ENCODE results near the gene GSKIP.
"Not testable (repeated sequence)": the region's sequence is repeated elsewhere in the genome, so short reads cannot be mapped to it uniquely, and the experiment has no call there.

Gene GSKIP, protein sequence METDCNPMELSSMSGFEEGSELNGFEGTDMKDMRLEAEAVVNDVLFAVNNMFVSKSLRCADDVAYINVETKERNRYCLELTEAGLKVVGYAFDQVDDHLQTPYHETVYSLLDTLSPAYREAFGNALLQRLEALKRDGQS

DNA sequence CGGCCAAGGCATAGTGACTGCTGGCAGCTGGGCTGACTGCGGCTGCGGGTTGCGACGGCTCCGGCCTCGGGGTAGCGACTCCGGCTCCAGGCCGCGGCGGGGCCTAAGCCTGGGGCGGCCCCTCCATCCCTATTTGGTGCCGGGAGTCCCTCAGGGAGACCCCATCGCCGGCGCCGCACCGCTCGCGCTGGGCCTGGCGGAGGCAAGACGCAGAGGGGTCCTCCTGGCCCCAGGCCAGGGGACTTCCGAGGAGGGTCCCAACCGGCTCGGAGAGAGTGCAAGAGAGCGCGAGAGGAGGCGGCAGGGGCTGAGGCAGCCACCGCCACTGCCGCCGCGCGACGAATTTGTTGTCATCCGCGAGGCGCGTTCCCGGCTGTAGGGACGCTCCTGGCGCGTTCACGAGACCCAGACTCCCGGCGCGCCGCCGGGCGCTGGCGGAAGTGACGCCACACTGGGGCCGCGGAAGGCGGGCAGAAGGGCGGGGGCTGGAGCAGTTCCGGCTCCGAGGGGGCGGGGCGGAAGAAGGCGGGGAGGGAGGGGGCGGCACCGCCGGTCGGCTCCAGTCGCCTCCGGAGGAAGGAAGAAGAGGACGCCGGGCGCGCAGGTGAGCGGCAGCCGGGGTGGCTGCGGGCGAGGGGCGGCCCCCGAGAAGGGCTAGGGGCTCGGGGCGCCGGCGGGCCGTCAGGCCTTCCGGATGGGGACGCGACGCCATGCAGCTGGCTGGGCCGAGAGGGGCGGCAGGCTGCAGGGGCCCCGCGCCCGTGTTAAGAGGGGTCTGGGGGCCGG is at the start of gene GSKIP, which contains the start of gene ATG2B:
GSKIP (plus strand) TSS at position 562 of the 786 bp plus-strand sequence. CDS start 18,722 bp downstream, outside the sequence.
ATG2B (minus strand) TSS at position 377 of the 786 bp plus-strand sequence; CDS start at position 12, 365 bp downstream.
- peak; percentile 92 for DNase-seq (ENCODE audit: low spot score)

DNA sequence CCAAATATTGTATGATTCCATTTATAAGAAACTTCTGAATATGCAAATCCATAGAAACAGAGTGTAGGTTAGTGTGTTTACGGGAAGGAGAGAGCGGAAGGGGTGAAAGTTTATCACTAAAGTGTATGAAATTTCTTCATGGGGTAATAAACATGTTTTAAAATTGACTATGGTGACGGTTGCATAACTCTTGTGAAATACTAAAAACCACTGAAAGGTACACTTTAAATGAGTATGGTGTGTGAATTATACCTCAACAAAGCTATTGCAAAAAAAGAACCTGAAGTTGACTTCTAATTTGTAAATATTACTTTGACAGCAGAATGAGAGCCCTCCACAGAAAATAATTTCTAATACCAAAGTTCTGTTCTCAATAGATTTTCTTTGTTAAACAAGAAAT is 47.2 kb upstream of the GSKIP start:
- no peak for DNase-seq (ENCODE audit: low spot score)

DNA sequence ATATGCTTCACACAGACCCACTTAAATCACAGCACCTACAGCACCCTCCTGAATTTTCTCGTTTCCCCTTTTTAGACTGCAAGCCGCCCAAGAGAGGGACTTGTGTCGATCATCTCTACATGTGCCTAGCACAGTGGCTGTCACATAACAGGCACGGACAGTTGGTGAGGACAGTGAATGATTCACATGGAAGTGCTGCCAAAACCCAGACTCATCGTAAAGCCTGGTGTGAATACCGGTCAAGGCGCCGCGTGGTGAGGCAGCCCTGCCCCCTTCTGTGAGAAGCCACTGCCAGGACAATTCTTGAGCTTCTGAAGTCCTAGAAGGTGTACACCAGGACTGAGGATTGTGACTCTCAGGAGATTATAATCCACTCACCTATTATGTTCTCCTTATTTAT is 44.5 kb upstream of the GSKIP start:
- DNase-seq (ENCODE audit: low spot score), result no peak

DNA sequence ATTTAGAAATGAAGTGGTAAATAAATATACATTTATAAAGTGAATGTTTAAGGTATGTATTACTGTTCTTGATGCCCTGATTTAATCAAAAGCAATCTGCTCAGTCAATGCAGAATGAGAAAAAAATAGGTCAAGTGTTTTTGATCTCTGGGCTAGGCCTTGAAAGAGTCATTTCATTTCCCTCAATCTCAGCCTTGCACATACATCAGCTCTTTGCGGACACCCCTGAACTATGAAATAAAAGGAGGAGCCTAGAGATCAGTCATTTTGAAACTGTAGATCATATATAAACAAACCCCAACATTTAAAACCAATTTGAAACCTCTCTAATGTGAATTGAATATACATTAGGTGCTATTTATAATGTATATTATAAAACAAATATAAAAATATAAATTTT is 42.7 kb upstream of the GSKIP start:
- no peak for DNase-seq (ENCODE audit: low spot score)

DNA sequence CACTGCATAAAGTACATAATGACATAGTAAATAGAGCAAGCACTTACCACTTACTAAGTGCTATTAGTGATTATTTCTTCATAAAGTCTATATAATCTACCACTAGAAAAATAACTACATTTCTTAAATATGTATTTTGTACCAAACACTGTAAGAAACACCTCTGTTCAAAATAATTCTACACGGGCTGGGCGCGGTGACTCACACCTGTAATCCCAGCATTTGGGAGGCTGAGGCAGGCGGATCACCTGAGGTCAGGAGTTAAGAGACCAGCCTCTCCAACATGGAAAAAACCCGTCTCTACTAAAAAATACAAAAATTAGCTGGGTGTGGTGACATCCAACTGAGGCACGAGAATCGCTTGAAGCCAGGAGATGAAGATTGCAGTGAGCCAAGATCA is 39.1 kb upstream of the GSKIP start:
- DNase-seq (ENCODE audit: low spot score), result no peak

DNA sequence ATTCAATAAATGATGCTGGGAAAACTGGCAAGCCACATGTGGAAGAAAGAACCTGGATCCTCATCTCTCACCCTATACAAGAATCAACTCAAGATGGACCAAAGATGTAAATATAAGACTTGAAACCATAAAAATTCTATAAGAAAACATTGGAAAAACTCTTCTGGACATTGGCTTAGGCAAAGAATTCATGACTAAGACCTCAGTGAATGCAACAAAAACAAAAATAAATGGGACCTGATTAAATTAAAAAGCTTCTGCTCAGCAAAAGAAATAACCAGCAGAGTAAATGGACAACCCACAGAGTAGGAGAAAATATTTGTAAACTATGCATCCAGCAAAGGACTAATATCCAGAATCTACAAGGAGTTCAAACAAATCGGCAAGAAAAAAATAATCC is 24.8 kb upstream of the GSKIP start:
- no peak for DNase-seq (ENCODE audit: low spot score)

DNA sequence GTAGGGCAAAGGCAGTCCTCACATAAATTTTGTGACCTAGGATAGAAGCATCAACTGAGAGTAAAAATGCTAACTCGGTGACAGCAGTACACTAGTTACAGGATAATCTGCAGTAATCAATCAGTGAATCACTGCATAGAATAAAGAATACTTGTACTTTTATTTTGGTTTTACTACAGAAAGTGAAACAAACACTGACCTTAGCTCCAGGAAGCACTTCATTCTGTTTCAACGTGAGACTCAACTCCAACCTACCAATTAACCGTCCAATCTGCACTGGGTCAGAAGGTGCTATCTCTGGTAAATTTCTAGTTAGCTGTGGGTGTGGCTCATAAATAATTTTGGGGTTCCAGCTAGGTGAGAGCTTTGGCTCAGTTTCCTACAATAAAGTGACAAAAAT is 22.0 kb upstream of the GSKIP start:
- DNase-seq (ENCODE audit: low spot score), result no peak

DNA sequence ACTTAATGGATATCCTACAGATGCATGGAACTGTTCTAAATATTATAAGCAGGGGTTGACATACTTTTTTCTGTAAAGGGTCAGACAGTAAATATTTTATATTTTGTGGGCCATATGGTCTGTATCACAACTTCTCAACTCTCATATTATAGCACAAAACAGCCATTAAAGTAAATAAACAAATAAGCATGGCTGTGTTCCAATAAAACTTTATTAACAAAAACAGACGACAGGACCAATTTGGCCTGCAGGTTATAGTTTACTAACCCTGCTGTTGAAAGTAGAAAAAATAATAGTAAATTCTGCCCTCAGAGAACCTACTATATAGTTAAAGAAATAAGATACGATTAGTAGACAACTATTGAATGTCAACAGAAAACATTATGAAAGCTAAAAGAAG is 17.7 kb upstream of the GSKIP start:
- DNase-seq (ENCODE audit: low spot score), result no peak

DNA sequence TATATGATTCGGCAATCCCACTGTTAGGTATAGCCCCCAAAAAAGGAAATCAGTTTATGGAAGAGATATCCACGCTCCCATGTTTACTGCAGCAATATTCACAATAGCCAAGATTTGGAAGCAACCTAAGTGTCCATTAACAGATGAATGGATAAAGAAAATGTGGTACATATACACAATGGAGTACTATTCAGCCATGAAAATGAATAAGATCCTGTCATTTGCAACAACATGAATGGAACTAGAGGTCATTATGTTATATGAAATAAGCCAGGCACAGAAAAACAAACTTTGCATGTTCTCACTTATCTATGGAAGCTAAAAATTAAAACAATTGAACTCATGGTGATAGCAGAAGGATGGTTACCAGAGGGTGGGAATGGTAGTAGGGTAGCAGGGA is 15.4 kb upstream of the GSKIP start:
- DNase-seq (ENCODE audit: low spot score), result not testable (repeated sequence)

DNA sequence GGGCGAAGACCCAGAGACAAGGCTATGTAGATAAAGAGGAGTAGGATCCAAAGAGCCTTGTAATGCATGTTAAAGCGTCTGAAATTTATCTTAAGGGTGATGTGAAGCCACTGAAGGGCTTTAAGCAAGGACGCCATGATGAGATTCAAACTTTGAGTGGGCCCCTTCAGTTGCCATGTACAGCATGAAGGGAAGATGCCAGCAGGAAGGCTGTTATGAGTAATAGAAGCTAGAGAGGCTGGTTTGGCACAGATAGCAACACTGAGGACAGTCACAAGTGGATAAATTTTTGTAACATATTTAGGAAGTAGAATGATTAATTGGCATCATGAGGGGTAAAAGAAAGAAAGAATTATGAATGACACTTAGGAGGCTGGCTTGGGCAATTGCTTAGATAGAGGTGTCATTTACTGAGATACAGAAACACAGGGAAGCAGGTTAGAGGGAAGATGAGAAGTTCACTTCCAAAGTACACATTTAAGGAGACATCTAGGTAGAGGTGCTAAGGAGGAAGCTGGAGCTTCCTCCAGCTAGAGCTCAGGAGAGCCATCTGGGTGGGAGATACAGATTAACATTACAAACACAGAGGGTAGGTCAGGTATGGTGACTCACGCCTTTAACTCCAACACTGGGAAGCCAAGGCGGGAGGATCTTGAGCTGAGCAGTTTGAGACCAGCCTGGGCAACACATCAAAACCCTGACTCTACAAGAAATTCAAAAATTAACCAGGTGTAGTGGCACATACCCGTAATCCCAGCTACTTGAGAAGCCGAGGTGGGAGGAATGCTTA is 13.8 kb upstream of the GSKIP start:
- DNase-seq (ENCODE audit: low spot score), result no peak

DNA sequence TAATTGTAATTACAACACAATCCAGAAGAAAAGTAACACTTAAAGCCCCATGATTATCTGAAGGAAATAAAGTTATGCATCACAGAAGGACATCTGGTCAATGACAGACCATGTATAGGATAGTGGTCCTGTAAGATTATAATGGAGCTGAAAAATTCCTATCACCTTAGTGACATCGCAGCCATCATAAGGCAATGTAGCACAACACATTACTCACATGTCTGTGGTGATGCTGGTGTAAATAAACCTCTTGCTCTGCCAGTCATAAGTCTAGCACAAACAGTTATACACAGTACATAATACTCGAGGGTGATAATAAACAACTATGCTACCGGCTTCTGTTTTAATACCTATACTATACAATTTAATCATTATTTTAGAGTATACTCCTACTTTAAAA is 11.3 kb upstream of the GSKIP start:
- no peak for DNase-seq (ENCODE audit: low spot score)

DNA sequence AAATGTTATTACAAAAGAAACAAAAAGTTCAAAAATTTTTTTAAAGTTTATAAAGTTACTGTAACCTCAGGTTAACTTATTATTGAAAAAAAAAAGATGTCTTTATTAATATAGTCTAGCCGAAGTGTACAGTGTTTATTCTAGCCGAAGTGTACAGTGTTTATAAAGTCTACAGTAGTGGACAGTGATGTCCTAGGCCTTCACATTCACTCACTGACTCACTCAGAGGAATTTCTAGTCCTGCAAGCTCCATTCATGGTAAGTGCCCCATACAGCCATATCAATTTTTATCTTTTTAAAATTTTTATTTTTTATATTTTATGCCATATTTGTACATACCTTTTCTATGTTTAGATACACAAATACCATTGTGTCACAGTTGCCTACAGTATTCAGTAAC is 10.6 kb upstream of the GSKIP start:
- DNase-seq (ENCODE audit: low spot score), result no peak

DNA sequence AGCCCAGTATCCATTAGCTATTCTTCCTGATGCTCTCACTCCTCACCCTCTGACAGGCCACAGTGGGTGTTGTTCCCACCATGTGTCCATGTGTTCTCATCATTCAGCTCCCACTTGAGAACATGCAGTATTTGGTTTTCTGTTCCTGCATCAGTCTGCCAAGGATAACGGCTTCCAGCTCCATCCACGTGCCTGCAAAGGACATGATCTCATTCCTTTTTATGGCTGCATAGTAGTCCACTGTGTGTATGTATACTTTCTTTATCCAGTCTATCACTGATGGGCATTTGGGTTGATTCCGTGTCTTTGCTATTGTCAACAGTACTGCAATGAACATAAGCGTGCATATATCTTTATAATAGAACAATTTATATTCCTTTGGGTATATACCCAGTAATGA is 9.1 kb upstream of the GSKIP start:
- no peak for DNase-seq (ENCODE audit: low spot score)

DNA sequence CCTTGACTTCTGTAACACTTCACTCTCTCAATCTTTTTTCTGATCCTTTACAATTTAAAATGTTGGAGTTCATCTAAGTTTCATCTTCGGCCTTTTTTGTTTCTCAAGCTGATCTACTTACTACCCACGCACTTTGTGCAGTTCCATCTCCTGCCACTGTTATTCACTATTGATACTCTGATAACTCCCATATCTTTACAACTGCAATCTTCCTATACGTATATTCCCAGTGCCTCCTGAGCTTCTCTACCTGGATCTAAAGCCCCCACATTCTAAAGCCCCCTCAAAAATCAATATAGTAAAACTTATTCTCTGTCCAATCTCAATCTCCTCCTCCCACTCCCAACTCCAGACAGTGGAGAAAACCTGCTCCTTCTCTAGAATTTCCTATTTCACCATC is 6.1 kb upstream of the GSKIP start:
- no peak for DNase-seq (ENCODE audit: low spot score)

DNA sequence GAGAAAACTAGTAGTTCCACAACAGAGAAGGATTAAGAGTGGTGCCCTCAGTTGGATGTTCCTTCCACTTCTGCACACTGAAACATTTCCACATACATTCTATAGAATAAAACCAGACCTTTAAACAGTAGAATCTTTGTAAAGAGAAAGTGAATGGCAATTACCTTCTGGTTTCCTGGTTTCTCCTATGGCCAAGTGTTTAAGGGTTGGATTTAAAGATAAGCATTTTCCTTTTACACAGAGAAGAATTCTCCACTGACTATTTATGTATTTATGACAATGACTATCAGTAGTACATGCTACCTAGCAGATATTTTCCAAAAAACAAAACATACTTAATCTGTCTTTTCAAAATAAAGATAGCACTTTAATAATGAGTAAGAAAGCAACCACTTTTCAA is 3.4 kb upstream of the GSKIP start:
- DNase-seq (ENCODE audit: low spot score), result no peak

DNA sequence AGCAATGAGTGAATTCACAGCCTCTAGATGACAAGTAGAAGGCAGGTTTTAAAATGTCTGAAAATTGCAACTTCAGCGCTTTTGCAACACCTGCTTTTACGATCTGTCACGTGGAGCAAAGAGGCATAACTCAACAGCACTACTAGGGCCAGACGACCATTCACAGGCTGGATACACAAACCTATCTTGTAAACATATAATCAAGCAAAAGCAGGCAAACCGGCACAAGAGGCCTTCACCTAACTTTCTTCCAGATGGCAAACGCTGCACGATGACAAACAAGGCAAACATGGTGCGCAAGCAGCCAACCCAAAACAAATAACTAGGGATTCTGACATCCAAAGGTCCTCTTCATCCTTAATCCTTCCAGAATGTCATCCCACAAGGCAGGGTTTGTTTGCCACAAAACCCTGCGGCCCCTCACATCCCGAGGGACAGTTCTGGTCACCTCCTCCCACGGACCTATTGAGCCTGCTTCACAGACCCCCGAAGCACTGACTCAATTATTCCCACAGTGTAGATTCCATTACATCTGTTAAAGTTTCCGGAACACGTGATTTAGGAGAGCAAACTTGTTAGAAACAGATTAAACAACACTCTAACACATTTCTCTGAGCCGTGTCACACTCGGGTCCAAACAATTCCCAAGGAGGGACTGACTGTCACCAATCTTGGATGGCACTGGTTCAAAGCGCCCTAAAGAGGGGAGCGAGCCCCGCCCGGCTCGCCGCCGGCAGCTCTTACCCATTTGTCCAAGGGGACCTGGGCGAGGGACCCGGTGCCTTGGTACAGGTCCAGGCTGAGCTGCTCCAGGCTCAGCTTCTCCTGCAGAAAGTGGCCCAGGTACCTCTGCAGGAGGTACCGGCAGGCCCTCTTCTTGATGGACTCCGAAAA is 1.0 kb upstream of the GSKIP start:
- peak; percentile 18 for DNase-seq (ENCODE audit: low spot score)

DNA sequence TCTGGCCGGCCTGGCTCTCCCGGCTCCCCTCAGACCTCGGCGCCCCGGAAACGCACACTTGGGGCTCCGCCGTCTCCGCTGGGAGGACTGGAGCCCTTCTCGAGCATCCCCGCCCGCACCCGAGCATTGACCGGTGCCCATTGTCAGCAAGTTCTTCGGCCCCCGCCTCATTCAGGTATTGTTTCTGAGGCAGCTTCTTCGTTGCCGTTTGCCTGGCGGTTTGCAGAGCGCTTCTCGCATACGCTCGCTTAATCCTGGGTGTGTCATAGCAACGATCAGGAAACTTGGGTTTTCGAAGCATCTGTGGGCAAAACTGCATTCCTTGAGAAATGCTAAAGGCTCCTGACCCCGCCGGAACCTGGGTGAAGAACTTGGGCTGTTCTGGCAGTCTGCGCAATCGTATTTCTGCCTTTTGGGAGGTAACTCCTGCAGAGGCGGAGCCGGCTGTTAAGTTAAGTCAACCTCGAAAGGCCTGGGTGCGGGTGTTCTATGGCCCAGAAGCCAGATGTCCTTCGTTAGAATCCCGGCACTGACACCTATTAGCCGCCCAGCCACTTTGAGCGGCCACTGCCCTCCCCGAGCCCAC is 518 bp downstream of the GSKIP start:
- DNase-seq (ENCODE audit: low spot score), result peak; percentile 43

DNA sequence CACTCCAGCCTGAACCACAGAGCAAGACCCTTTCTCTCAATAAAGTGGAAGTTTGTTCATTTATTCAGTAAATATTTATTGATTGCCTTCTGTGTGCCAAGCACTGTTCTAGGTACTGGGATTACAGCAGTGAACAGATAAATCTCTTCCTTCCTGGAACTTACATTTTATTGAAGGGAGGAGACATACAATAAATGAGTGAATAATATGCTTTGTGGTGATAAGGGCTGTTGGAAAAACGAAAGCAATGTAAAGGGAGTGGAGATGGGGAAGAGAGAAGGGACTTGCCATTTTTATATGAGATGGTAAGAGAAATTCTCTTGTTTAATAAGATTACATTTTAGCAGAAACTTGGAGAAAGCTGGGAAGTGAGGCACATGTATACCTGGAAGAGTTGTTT is 1.6 kb downstream of the GSKIP start:
- DNase-seq (ENCODE audit: low spot score), result no peak

DNA sequence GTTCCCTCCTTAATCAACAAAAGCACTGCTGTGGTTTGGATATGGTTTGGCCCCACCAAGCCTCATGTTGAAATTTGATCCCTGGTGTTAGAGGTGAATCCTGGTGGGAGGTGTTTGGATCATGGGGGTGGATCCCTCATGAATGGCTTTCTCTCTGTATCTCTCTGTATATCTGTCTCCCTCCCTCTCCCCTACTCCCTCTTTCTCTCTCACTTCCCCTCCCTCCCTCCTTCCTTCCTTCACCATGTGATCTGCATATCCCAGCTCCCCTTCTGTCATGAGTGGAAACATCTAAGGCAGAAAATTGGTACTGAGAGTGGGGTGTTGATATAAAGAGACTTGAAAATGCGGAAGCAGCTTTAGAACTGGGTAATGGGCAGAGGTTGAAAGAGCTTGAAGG is 5.2 kb downstream of the GSKIP start:
- DNase-seq (ENCODE audit: low spot score), result no peak

DNA sequence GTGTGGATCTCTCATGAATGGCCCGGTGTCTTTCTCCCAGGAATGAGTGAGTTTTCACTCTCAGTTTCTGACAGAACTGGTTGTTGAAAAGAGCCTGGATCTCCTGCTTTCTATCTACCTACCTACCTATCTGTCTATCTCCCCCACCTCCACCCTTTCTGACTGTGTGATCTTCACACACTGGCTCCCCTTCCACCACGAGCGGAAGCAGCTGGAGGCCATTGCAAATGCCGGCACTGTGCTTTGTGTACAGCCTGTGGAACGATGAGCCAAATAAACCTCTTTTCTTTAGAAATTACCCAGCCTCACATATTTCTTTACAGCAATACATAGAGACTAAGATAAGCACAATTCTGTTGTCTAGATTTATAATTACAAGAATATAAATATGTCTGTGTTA is 7.2 kb downstream of the GSKIP start:
- DNase-seq (ENCODE audit: low spot score), result no peak

DNA sequence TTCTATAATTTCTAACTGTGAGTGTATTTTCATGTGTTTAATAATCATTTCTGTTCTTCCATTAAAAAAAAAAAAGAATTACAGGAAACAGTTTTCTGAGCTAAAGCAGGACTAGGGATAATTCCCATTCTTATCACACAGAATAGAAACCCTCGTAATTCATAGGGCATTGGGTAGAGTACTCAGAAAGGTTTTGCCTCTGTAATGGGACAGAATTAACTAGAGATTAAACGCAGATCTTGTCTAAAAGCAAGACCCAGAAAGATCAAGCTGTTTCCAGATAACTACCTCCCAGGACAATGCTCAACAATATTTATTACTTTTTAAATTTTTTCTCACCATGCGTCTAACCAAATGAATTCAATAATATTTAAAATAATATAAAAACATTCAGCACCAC is 10.2 kb downstream of the GSKIP start:
- DNase-seq (ENCODE audit: low spot score), result no peak

DNA sequence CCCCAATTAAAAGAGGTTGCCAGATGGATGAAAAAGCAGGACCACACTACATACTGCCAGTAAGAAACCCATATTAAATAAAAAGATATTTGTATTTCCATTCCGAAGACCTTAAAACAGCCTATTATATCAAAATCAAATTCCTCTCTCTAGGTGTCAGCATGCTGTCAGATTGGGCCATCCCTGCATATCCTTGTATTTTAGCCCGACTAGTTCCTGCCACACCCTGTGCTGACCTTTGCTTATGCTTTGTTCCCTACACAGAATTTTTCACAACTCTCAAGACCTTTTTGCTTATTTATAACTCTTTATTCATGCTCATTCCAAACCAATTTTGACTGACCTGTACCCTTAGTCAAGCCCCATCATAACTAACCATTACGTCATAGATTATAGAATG is 12.8 kb downstream of the GSKIP start:
- DNase-seq (ENCODE audit: low spot score), result no peak

All from hepatic stellate cell (primary cell).